Mammary epithelial cell (primary cell): ENCODE results near the gene CDHR2.
"Not testable (repeated sequence)": the region's sequence is repeated elsewhere in the genome, so short reads cannot be mapped to it uniquely, and the experiment has no call there.

ENCODE experiments used
- EZH2 ChIP-seq: IDR thresholded peaks from 2 replicates; pipeline ENCODE4 v1.6.1; 2012; ENCODE audit warnings: low read length, inconsistent platforms, borderline replicate concordance
- TF ChIP-seq, protein P1 (sequence below), 2 donors: IDR thresholded peaks in 1 of 2; conservative IDR thresholded peaks in 1 of 2; 2 replicates each; pipeline ENCODE4 v1.5.1; 2011 to 2012; ENCODE audit warnings: inconsistent platforms in 2 of 2, low read length in 2 of 2, mild to moderate bottlenecking in 2 of 2, control low read depth in 1 of 2, low read depth in 1 of 2; ENCODE audit not compliant: insufficient read depth in 1 of 2; ENCODE audit errors: extremely low read depth in 1 of 2

DNA sequence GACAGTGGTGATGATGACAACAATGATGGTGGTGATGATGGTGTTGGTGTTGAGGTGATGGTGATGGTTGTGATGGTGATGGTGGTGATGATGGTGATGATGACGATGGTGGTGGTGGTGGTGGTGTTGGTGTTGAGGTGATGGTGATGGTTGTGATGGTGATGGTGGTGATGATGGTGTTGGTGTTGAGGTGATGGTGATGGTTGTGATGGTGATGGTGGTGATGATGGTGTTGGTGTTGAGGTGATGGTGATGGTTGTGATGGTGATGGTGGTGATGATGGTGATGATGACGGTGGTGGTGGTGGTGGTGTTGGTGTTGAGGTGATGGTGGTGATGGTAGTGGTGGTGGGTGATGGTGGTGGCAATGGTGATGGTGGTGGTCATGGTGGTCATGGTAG is 42.5 kb downstream of the CDHR2 start:
- TF ChIP-seq, protein P1, sequence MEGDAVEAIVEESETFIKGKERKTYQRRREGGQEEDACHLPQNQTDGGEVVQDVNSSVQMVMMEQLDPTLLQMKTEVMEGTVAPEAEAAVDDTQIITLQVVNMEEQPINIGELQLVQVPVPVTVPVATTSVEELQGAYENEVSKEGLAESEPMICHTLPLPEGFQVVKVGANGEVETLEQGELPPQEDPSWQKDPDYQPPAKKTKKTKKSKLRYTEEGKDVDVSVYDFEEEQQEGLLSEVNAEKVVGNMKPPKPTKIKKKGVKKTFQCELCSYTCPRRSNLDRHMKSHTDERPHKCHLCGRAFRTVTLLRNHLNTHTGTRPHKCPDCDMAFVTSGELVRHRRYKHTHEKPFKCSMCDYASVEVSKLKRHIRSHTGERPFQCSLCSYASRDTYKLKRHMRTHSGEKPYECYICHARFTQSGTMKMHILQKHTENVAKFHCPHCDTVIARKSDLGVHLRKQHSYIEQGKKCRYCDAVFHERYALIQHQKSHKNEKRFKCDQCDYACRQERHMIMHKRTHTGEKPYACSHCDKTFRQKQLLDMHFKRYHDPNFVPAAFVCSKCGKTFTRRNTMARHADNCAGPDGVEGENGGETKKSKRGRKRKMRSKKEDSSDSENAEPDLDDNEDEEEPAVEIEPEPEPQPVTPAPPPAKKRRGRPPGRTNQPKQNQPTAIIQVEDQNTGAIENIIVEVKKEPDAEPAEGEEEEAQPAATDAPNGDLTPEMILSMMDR (conservative IDR thresholded peaks at IDR 0.05 in 1 of 2, IDR thresholded peaks at IDR 0.05 in 1 of 2; ENCODE audit: extremely low read depth in 1 of 2, insufficient read depth in 1 of 2, low read depth in 1 of 2, low read length in 2 of 2): not testable (repeated sequence)
- not testable (repeated sequence) for TF ChIP-seq EZH2
